Smooth muscle cell of trachea (primary cell): ENCODE results near the gene MRPL28. TPM values are rescaled to one million over a fixed set of nuclear protein-coding genes. Genes with fewer than 3 reads are reported as not detected.

Source experiments
- total RNA-seq: library from RNA; depleted of rRNA; stranded (reverse); fragments of >200 nt; gene quantifications from 2 replicates; pipeline ENCODE4 v1.2.1, GENCODE V29; 2014

The MRPL28 gene
- total RNA-seq: 75.9 and 105 TPM in 2 replicates

DNA sequence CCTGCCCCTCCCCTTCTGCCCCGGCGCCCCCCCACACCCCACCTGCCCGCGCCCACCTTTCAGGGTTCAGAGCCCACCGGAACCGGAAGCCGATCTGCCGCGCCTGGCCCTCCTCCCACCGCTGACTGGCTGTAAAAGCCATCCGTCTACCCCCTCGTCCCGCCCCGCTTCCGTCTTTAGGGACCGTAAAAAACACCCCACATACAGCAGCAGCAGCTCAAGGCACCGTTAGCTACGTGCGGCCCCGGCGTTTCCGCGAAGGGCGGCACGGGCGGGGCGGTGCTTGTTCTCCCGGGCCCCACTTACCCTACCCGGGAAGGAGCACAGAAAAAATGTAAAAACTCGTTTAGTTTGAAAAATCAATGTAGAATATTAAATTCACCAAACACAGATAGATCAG lies at the start of gene MRPL28:
MRPL28 (minus strand) TSS at position 96 of the 400 bp plus-strand sequence. CDS start 320 bp downstream, outside the sequence.

DNA sequence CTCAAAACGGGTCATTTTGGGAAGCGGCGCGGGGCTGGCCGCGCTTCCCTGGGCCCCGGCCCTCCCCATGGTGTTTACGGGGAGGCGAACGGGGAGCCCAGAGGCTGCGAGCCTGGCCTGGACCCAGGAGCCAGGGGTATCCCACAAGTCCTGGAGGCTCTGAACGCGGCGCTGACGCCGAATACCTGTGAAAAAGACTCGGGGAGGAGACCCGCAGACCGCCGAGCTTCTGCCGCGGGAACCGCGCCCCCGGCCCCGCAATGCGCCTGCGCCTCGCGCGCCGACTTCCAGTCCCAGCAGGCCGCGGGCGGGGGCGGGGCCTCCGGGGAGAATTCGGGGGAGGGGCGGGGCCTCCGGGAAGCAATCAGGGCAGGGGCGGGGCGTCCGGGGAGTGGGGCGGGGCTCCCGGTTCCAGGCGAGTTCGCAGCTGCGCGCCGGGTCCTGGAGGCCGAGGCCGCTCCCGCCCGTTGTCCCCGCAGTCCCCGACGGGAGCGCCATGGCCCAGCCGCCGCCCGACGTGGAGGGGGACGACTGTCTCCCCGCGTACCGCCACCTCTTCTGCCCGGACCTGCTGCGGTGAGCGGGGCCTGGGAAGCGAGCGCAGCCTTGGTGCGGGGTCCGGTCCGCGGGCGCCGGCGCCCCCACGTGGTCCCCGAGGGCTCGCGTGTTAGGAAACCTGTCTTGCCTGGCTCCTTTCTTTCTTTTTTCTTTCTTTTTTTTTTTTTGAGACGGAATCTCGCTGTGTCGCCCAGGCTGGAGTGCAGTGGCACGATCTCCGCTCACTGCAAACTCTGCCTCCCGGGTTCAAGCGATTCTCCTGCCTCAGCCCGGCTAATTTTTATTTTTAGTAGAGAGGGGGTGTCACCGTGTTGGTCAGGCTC lies 31.4 kb upstream of the MRPL28 start, which contains the start of gene DECR2:
DECR2 (plus strand) TSS at position 418 of the 881 bp plus-strand sequence; CDS start at position 497, 79 bp downstream.

DNA sequence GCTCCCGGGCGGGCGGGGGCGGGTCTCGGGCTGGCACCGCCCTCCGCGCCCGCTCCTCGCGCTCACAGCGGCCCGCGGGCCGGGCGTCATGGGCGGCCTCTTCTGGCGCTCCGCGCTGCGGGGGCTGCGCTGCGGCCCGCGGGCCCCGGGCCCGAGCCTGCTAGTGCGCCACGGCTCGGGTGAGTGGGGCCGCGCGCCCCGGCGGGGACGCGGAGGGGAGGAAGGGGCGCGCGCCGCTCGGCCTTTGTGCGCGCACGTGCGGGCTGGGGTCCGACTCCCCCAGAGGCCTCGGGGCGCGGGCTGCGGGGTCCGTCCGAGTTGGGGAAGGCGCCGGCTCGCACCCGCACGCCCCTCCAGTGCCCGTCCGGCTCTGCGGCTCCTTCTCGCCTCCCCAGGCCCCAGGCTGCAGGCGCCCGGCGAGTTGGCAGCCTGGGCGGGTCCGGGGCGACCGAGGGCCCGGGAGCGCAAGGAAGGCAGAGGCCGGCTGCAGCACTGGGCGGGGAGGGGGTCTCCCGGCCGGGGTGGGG lies 26.9 kb upstream of the MRPL28 start, which contains the start of gene NME4:
NME4 (plus strand) TSS at position 65 of the 527 bp plus-strand sequence; CDS start at position 89, 24 bp downstream.

DNA sequence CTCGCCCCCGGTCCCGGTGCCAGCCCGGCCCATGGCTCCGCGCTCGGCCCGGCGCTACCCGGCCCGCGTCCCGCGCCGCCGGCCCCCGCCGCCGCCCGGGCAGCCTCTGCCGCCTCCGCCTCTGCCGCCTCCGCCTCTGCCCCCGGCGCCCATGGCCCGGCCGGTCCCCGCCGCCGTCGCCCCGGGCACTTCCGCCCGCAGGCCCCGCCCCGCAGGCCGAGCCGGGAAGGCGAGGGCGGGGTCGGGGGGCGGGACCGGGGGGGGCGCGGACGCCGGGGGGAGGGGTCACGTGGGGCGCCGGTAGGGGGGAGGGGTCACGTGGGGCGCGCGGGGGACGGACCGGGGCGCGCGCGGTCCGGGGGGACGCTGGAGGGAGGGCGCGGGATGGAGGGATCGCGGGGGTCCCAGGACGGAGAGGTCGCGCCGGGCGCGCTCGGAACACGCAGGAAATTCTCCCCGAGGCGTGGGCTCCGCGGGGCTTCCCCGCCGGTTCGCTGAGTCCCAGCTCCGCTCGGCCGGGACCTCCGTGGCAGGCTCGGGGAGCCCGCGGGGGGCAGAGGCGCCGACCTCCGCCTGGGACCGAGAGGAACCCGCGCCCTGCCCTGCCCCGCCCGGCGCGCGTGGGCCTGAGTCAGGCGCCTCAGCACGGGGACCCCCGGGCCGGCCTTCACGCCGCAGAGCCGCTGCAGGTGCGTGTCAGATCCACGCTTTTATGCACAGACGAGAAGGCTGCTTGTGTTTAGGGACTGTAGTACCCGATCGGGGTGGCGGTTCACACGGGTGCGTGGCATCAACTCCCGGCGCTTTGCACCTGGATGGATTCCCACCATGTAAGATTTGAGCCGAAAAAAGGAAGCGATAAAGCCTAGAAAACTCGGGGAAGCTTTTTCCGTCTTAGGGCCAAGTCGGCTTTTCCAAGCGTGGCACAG lies 11.7 kb upstream of the MRPL28 start, which contains the start of gene PGAP6:
PGAP6 (minus strand) TSS at position 190 of the 929 bp plus-strand sequence; CDS start at position 33, 157 bp downstream.

DNA sequence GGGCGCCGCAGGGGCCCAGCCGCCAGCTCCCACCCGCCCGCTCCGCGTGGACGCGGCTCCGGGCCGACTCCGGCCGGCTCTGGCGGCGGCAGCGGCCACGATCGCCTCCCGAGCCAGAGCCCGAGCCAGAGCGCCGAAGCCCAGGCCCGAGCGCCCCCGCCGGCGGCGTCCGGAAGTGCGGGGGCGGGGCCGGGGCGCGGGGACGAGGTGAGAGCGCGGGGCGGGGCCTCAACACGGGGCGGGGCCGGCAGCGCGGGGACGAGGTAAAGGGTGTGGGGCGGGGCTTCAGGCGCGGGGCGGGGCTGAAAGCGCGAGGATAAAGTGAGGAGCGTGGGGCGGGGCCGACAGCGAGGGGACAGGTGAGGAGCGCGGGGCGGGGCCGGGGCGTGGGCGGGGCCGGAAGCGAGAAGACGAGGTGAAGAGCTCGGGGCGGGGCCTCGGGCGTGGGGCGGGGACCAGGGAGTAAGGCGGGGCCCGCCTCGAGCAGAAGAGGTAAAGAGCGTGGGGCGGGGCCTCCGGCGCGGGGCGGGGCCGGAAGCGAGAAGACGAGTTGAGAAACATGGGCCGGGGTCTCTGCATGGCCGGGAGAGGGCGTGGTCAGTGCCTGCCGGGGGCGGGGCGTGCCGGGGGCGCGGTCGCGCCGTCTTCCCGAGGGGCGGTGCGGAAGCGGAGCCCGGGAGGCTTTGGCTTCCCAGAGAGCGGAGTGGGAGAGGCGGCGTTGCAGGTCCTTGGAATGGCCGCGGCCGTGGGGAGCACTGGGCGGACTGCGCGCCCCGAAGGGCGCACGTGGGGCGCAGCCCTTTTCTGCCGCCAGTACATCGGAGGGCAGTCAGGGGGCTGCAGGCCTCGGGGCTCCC lies 17.6 kb downstream of the MRPL28 start, which contains the start of gene AXIN1:
AXIN1 (minus strand) TSS at position 177 of the 857 bp plus-strand sequence. CDS start 5,698 bp downstream, outside the sequence.

Other genes starting within 250 kb of the MRPL28 start
- gene NPRL3, start 231.9 kb downstream of the MRPL28 start, total RNA-seq: 20.5 and 22.4 TPM in 2 replicates
- not detected in 2 replicates for gene HBZ, start 217.9 kb downstream of the MRPL28 start, total RNA-seq
- not detected in 2 replicates for gene HBM, start 204.6 kb downstream of the MRPL28 start, total RNA-seq
- gene HBA2, start 197.7 kb downstream of the MRPL28 start, total RNA-seq: 0.44 and 0.83 TPM in 2 replicates
- gene HBA1, start 193.9 kb downstream of the MRPL28 start, total RNA-seq: not detected in 2 replicates
- gene HBQ1, start 190.1 kb downstream of the MRPL28 start, total RNA-seq: not detected in 2 replicates
- gene LUC7L, start 141.1 kb downstream of the MRPL28 start, total RNA-seq: 33.6 and 48.4 TPM in 2 replicates
- gene FAM234A, start 135.7 kb downstream of the MRPL28 start, total RNA-seq: 66.8 and 71.5 TPM in 2 replicates
- gene RGS11, start 94.6 kb downstream of the MRPL28 start, total RNA-seq: 1.9 and 10.6 TPM in 2 replicates
- gene ARHGDIG, start 89.9 kb downstream of the MRPL28 start, total RNA-seq: 0.73 and 0.99 TPM in 2 replicates
- gene PDIA2, start 87.4 kb downstream of the MRPL28 start, total RNA-seq: not detected in 2 replicates
- gene AXIN1, start 17.8 kb downstream of the MRPL28 start, total RNA-seq: 15.4 and 29.3 TPM in 2 replicates
- 50.9 and 88.8 TPM in 2 replicates for gene PGAP6, start 11.4 kb upstream of the MRPL28 start, total RNA-seq
- 56.7 and 109 TPM in 2 replicates for gene NME4, start 26.7 kb upstream of the MRPL28 start, total RNA-seq
- 17.9 and 43.8 TPM in 2 replicates for gene DECR2, start 31.3 kb upstream of the MRPL28 start, total RNA-seq
- gene RAB11FIP3, start 55.1 kb upstream of the MRPL28 start, total RNA-seq: 20.8 and 30.6 TPM in 2 replicates
- 33.5 and 52.9 TPM in 2 replicates for gene CAPN15, start 157.2 kb upstream of the MRPL28 start, total RNA-seq
- not detected in 2 replicates for gene PRR35, start 189.9 kb upstream of the MRPL28 start, total RNA-seq
- 3.1 and 4.7 TPM in 2 replicates for gene NHLRC4, start 196.5 kb upstream of the MRPL28 start, total RNA-seq
- 32.3 and 38.7 TPM in 2 replicates for gene PIGQ, start 199.4 kb upstream of the MRPL28 start, total RNA-seq
- gene RAB40C, start 219.5 kb upstream of the MRPL28 start, total RNA-seq: 13.2 and 17.4 TPM in 2 replicates